Uterus (tissue), 2 donors: Measurements from ENCODE around the gene SEC61A1.

Experiments used
- POLR2A ChIP-seq, 2 donors: fragments of 450-650 bp; IDR thresholded peaks; one replicate each; pipeline ENCODE4 v1.6.1; 2016; ENCODE audit warnings: antibody characterized with exemption in 2 of 2, mild to moderate bottlenecking in 1 of 2, moderate library complexity in 1 of 2
- TF ChIP-seq, protein P1 (sequence below), 4 experiments: fragments of 200-600 bp in 2 of 4; fragments of 450-650 bp in 2 of 4; sonication (generic) in 2 of 4; IDR thresholded peaks; one replicate each; pipeline ENCODE4 v1.5.1; 2016 to 2019; ENCODE audit warnings: antibody characterized with exemption in 4 of 4, mild to moderate bottlenecking in 2 of 4, moderate library complexity in 1 of 4

DNA sequence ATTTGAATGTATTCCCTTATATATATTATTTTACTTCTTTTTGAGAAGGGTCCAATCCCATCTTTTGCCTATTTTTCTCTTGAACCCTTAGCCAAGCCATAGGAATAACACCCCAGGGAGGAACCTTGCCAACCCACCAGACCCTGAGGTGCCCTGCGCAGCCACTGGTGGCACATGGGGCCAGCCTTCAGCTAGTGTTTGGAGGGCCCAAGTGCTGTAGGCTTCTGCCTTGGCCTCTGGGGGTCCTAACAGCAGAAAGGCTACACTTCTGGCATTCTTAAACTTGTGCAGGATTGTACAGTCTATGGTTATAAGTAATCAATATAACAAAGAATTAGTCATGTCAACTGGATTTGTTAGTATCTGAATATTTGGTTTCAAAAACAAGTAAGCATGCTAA lies 36.9 kb downstream of the SEC61A1 start:
- TF ChIP-seq, protein P1, sequence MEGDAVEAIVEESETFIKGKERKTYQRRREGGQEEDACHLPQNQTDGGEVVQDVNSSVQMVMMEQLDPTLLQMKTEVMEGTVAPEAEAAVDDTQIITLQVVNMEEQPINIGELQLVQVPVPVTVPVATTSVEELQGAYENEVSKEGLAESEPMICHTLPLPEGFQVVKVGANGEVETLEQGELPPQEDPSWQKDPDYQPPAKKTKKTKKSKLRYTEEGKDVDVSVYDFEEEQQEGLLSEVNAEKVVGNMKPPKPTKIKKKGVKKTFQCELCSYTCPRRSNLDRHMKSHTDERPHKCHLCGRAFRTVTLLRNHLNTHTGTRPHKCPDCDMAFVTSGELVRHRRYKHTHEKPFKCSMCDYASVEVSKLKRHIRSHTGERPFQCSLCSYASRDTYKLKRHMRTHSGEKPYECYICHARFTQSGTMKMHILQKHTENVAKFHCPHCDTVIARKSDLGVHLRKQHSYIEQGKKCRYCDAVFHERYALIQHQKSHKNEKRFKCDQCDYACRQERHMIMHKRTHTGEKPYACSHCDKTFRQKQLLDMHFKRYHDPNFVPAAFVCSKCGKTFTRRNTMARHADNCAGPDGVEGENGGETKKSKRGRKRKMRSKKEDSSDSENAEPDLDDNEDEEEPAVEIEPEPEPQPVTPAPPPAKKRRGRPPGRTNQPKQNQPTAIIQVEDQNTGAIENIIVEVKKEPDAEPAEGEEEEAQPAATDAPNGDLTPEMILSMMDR (IDR thresholded peaks at IDR 0.05) = no peak
- TF ChIP-seq POLR2A (IDR thresholded peaks at IDR 0.05) = no peak
